WI38 (cell line): ENCODE measurements around the gene TEX44.
"Not testable (repeated sequence)": the region's sequence is repeated elsewhere in the genome, so short reads cannot be mapped to it uniquely, and the experiment has no call there.

Source experiments
- H3K4me3 ChIP-seq: 2 replicates; pipeline ENCODE4 v1.5.1; 2011; ENCODE audit warnings: low read depth, mild to moderate bottlenecking, control low read depth, low read length
- TF ChIP-seq, protein P1 (sequence below): IDR thresholded peaks from 2 replicates; pipeline ENCODE4 v1.5.1; 2012; ENCODE audit warnings: low read depth, mild to moderate bottlenecking, control low read depth, low read length

Gene TEX44

DNA sequence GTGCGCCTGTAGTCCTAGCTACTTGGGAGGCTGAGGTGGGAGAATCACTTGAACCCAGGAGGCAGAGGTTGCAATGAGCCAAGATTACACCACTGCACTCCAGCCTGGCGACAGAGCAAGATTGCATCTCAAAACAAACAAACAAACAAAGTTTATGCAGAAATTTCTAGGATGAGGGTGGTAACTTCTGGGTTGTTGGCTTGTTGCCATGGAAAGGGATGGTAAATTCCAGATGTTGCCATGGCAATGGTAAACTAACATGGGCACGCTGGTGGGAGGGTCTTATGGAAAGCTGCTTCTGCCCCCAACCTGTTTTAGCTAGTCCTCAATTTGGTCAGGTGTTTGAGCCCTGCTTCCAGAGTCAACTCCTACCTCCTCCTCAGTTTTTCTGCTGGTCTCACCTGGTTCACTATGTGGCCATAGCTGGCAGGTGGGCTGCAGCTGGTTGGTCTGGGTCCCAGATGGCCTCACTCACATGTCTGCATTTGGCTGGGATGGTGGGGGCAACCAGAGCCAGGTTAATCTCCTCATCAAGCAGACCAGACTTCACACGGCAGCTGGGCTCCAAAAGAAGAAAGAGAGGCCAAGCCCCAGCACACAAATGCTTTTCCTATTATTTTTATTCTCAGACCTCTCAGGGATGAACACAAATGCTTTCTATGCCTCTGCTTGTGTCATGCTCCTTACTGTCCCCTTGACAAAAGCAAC is 26.6 kb upstream of the TEX44 start:
- TF ChIP-seq, protein P1, sequence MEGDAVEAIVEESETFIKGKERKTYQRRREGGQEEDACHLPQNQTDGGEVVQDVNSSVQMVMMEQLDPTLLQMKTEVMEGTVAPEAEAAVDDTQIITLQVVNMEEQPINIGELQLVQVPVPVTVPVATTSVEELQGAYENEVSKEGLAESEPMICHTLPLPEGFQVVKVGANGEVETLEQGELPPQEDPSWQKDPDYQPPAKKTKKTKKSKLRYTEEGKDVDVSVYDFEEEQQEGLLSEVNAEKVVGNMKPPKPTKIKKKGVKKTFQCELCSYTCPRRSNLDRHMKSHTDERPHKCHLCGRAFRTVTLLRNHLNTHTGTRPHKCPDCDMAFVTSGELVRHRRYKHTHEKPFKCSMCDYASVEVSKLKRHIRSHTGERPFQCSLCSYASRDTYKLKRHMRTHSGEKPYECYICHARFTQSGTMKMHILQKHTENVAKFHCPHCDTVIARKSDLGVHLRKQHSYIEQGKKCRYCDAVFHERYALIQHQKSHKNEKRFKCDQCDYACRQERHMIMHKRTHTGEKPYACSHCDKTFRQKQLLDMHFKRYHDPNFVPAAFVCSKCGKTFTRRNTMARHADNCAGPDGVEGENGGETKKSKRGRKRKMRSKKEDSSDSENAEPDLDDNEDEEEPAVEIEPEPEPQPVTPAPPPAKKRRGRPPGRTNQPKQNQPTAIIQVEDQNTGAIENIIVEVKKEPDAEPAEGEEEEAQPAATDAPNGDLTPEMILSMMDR = no peak
- no peak overlapping the region for H3K4me3 ChIP-seq

DNA sequence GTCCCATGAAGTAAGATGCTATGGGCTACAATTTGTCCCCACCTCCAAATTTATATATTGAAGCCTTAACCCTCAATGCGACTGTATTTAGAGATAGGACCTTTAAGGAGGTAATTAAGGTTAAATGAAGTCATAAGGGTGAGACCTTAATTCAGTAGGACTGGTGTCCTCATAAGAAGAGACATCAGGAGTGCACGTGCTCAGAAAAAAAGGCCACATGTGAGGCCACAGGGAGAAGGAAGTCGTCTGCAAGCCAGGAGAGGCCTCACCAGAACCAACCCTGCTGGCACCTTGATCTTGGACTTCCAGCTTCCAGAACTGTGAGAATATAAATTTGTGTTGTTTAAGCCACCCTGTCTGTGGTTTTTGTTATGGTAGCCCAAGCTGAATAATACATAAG is 25.5 kb upstream of the TEX44 start:
- no peak overlapping the region for H3K4me3 ChIP-seq
- TF ChIP-seq, protein P1 = no peak

DNA sequence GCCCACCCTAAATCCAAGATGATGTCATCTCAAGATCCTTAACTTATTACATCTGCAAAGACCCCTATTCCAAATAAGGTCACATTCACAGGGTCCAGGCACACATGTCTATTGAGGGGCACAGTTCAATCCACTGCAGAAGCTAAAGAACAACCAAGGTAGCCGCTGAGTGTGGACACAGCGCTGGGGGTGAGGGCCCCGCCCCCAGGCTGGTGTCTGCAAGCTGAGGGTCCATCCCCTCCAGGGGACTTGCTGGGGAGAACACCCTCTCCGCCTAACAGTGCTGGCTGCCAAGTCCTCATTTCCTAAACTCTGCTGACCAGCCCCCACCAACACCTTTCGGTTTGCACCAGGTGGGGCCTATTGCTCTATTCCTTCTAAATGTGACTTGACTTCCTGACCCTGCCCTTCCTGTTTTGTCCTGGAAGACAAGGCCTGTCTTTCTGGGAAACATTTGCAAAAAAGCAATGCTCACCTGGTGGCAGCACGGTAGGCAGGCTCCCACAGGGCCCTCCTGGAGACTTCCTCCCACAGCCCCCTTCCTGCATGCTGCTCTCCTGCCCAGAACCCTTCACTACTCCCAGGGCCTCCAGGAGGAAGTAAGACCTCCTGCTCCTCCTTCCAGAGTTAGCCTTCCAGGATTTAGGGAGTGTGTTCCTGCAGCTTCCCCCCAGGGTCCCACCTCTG is 24.4 kb upstream of the TEX44 start:
- TF ChIP-seq, protein P1 = no peak
- no peak overlapping the region for H3K4me3 ChIP-seq

DNA sequence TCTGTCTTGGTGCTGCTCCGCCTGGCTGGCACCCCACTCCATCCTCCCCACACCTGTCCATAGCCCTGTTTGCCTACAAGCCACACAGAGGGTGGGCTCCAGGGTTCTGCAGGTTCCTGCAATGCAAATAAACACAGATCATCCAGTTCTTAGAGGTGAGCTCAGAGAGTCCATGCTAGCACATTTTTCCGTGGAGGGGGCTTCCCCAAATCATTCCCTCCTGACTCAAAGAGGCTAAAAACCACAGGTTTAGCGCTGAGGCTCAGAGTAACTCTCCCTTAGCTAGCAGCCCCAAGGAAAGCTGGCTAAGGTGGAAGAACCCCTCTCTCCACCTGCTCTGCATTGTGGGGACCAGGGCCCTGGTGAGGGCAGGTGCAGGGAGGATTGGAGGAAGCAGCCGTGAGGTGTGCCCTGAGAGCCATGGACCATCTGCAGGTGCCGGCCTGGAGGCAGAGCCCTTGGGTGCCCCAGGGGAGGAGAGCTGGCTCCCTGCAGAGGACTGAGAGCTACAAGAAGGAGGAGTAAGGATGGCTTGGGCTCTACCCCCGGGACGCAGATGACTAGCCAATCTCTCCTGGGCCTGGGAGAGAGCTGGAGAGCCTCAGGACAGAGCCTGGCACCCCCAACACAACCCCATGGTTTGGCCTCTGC is 23.8 kb upstream of the TEX44 start:
- TF ChIP-seq, protein P1 = no peak

DNA sequence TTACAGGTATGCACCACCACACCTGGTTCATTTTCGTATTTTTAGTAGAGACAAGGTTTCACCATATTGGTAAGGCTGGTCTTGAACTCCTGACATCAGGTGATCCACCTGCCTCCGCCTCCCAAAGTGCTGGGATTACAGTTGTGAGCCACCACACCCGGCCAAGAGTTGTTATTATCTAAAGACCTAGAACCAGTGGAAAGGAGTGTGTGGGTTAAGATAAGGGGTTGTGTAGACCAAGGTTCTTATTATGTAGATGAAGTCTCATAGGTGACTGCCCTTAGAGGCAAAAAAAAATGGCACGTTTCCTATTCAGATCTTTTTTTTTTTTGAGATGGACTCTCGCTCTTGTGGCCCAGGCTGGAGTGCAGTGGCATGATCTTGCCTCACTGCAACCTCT is 21.7 kb upstream of the TEX44 start:
- H3K4me3 ChIP-seq = not testable (repeated sequence)

More for the DNA sequence above, 23.8 kb upstream of the TEX44 start:
- no peak overlapping the region for H3K4me3 ChIP-seq

DNA sequence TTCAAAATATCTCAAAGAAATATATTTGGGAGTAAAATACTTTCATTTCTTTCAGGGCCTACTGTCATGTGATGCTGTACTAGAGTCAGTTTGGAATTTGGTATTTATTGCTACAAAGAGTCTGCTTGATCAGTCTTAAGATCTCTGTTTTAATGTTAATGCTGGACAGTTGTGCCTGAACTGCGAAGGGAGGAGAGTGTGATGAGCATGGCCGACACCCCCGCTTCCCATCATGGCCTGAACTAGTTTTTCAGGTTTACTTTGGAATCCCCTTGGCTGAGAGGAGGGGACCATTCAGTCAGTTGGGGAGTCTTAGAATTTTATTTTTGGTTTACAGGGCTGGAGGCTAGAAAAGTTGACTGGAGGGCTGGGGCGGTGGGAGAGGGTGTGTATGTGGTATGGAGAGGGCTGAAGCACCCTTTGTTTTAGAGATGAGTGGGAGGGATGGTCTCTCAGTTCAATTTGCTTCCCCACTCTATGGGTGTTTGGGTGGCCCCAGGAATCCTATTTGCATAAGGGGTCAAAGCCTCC is 20.9 kb upstream of the TEX44 start:
- no peak overlapping the region for H3K4me3 ChIP-seq
- TF ChIP-seq, protein P1 = no peak

DNA sequence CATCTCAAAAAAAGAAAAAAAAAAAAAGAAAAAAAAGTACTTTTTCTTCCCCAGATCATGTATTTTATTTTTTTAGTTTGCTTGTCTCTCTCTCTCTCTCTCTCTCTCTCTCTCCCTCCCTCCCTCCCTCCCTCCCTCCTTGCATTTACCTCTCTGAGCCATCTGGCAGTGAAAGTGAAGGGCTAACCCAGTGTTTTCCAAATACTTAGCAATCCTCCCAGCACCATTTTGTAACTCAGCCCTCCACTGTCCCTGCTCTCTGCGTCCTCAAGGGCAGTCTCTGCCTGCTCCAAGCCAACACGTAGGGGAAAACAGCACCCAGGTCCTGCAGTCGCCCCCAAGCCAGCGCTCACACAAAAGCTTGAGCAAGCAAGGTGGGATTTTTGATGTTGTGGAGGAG is 19.6 kb upstream of the TEX44 start:
- no peak overlapping the region for H3K4me3 ChIP-seq
- TF ChIP-seq, protein P1 = no peak
